Measurements from ENCODE around the gene BCL11A.

DNA sequence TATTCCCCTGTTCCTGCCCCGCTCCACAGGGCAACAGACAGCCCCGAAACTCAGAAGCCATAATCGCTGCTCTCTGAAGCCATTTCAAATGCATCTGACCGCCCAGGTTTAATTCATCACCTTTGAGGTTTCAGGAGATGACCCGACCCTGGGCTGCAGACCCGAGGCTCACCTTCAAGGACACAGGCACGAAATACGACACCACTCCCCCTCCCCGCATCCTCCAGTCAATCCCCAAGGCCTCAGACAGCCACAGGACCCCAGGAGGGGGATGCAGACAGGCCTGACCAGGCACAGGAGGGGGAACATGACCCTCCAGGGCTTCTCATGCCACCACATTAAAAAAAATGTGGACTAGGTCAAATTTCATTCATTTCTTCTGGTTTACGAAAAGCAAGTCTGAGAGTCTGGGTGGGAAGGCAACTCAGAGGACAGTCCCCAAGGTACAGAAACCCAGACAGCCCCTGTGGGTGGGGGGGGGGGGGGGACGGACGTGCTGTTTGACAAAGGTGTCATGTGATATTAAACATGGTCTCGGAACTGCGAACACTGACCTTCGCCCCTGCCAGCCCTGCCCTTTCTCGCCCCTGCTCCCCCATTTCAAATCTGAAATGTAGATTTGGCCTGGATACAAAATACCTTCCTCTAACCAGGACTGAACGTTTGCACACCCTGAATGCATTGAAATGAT lies 142.9 kb downstream of the BCL11A start:
- TF ChIP-seq EZH2 (IDR thresholded peaks at IDR 0.05; ENCODE audit: insufficient read depth, poor library complexity, severe bottlenecking): no peak
- TF ChIP-seq EZH2phosphoT487 (IDR thresholded peaks at IDR 0.05; ENCODE audit: insufficient read depth, low read depth): no peak

Data from GM23248 (cell line).